Ascending aorta (tissue), 2 donors: Measurements from ENCODE around the gene PTPN23. TPM values are rescaled to one million over a fixed set of nuclear protein-coding genes. Genes with fewer than 3 reads are reported as not detected.

Source experiments
- DNase-seq, 2 donors: peaks; one replicate each; pipeline ENCODE4 v3.0.0-alpha.2; 2019; ENCODE audit warnings: low spot score in 2 of 2
- H3K27ac ChIP-seq, 2 donors: fragments of 200-600 bp; sonication (generic); one replicate each; pipeline ENCODE4 v1.5.1; 2016 to 2017; ENCODE audit warnings: mild to moderate bottlenecking in 1 of 2
- H3K27me3 ChIP-seq: fragments of 200-600 bp; sonication (generic); one replicate; pipeline ENCODE4 v1.5.1; 2017
- H3K36me3 ChIP-seq, 2 donors: fragments of 200-600 bp; sonication (generic); one replicate each; pipeline ENCODE4 v1.5.1; 2016
- H3K4me1 ChIP-seq, 2 donors: fragments of 200-600 bp; sonication (generic); one replicate each; pipeline ENCODE4 v1.5.1; 2016 to 2017; ENCODE audit warnings: mild to moderate bottlenecking in 1 of 2
- H3K4me3 ChIP-seq, 2 donors: fragments of 200-600 bp; sonication (generic); one replicate each; pipeline ENCODE4 v1.5.1; 2016 to 2017; ENCODE audit warnings: mild to moderate bottlenecking in 1 of 2
- H3K9me3 ChIP-seq, 2 donors: fragments of 200-600 bp; sonication (generic); one replicate each; pipeline ENCODE4 v1.5.1; 2016
- CTCF ChIP-seq, 3 experiments: fragments of 200-600 bp in 2 of 3; fragments of 450-650 bp in 1 of 3; sonication (generic) in 2 of 3; IDR thresholded peaks; one replicate each; pipeline ENCODE4 v1.5.1; 2016 to 2019; ENCODE audit warnings: antibody characterized with exemption in 3 of 3, mild to moderate bottlenecking in 1 of 3, moderate library complexity in 1 of 3
- intact Hi-C: fragments of 100-400 bp; cut with DNase I; formaldehyde crosslinking; loops from one replicate; pipeline ENCODE4 v1.15.1; 2023
- total RNA-seq: library from RNA; depleted of rRNA; stranded (reverse); fragments of >200 nt; gene quantifications from one replicate; pipeline ENCODE4 v1.1.0, GENCODE V29; 2016

The PTPN23 gene
- total RNA-seq, 1 donor from 2014 or later: 35.2 TPM

DNA sequence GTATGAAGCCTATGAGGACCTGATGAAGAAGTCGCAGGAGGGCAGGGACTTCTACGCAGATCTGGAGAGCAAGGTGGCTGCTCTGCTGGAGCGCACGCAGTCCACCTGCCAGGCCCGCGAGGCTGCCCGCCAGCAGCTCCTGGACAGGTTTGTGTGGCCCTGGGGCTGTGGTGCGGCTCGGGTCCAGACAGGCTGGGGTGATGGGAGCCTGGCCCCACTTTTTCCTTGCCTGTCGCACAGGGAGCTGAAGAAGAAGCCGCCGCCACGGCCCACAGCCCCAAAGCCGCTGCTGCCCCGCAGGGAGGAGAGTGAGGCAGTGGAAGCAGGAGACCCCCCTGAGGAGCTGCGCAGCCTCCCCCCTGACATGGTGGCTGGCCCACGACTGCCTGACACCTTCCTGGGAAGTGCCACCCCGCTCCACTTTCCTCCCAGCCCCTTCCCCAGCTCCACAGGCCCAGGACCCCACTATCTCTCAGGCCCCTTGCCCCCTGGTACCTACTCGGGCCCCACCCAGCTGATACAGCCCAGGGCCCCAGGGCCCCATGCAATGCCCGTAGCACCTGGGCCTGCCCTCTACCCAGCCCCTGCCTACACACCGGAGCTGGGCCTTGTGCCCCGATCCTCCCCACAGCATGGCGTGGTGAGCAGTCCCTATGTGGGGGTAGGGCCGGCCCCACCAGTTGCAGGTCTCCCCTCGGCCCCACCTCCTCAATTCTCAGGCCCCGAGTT is 29.0 kb downstream of the PTPN23 start:
- H3K27ac ChIP-seq: no peak overlapping the region
- H3K27me3 ChIP-seq: no peaks in the 10 kb centered on the region
- H3K36me3 ChIP-seq: peaks cover 81 to 95% of the 10 kb centered on the region in 2 donors
- TF ChIP-seq CTCF (IDR thresholded peaks at IDR 0.05): no peak
- no peak for DNase-seq
- intact Hi-C loops: no loop called here
- no peaks in the 10 kb centered on the region for H3K9me3 ChIP-seq
- H3K4me1 ChIP-seq: peaks cover 0 to 7% of the 10 kb centered on the region in 2 donors
- no peak overlapping the region for H3K4me3 ChIP-seq

DNA sequence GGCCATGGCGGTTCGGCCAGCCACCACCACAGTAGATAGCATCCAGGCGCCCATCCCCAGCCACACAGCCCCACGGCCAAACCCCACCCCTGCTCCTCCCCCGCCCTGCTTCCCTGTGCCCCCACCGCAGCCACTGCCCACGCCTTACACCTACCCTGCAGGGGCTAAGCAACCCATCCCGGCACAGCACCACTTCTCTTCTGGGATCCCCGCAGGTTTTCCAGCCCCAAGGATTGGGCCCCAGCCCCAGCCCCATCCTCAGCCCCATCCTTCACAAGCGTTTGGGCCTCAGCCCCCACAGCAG is 29.5 kb downstream of the PTPN23 start:
- Histone ChIP-seq H3K4me3 (no peak overlapping the region), H3K36me3 (peaks cover 83 to 100% of the 10 kb centered on the region in 2 donors), H3K27me3 (no peaks in the 10 kb centered on the region), H3K27ac (no peak overlapping the region), H3K4me1 (peaks cover 0 to 2% of the 10 kb centered on the region in 2 donors), H3K9me3 (no peaks in the 10 kb centered on the region)
- TF ChIP-seq CTCF (IDR thresholded peaks at IDR 0.05): no peak
- intact Hi-C loops: no loop called here
- DNase-seq: no peak

DNA sequence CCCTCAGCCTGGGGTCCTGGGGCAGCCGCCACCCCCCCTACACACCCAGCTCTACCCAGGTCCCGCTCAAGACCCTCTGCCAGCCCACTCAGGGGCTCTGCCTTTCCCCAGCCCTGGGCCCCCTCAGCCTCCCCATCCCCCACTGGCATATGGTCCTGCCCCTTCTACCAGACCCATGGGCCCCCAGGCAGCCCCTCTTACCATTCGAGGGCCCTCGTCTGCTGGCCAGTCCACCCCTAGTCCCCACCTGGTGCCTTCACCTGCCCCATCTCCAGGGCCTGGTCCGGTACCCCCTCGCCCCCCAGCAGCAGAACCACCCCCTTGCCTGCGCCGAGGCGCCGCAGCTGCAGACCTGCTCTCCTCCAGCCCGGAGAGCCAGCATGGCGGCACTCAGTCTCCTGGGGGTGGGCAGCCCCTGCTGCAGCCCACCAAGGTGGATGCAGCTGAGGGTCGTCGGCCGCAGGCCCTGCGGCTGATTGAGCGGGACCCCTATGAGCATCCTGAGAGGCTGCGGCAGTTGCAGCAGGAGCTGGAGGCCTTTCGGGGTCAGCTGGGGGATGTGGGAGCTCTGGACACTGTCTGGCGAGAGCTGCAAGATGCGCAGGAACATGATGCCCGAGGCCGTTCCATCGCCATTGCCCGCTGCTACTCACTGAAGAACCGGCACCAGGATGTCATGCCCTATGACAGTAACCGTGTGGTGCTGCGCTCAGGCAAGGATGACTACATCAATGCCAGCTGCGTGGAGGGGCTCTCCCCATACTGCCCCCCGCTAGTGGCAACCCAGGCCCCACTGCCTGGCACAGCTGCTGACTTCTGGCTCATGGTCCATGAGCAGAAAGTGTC is 30.2 kb downstream of the PTPN23 start:
- no peaks in the 10 kb centered on the region for H3K4me1 ChIP-seq
- no peak overlapping the region for H3K4me3 ChIP-seq
- H3K9me3 ChIP-seq: no peaks in the 10 kb centered on the region
- no peak for TF ChIP-seq CTCF (IDR thresholded peaks at IDR 0.05)
- intact Hi-C loops: no loop called here
- no peak for DNase-seq
- no peak overlapping the region for H3K27ac ChIP-seq
- H3K27me3 ChIP-seq: no peaks in the 10 kb centered on the region
- H3K36me3 ChIP-seq: peaks cover 83 to 93% of the 10 kb centered on the region in 2 donors

DNA sequence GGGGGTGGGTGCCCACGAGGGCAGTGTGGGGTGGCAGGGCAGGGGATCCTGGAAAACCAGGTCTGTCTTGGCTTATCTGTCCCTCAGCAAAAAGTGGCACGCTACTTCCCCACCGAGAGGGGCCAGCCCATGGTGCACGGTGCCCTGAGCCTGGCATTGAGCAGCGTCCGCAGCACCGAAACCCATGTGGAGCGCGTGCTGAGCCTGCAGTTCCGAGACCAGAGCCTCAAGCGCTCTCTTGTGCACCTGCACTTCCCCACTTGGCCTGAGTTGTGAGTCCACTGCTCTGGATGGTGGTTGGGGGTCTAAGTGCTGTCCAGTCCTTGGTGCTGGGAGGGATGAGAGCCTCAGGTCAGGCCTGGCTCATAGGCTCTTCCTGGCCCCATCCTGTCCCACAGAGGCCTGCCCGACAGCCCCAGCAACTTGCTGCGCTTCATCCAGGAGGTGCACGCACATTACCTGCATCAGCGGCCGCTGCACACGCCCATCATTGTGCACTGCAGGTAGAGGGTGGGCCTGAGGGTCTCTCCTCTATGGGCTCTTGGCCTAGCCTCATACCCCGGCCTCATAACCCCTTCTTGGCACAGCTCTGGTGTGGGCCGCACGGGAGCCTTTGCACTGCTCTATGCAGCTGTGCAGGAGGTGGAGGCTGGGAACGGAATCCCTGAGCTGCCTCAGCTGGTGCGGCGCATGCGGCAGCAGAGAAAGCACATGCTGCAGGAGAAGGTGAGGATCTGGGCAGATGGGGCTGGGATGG is 31.1 kb downstream of the PTPN23 start:
- no peak overlapping the region for H3K27ac ChIP-seq
- no peak overlapping the region for H3K4me3 ChIP-seq
- H3K36me3 ChIP-seq: peaks cover 77 to 86% of the 10 kb centered on the region in 2 donors
- intact Hi-C loops: no loop called here
- no peak for DNase-seq
- no peaks in the 10 kb centered on the region for H3K4me1 ChIP-seq
- TF ChIP-seq CTCF (IDR thresholded peaks at IDR 0.05): no peak
- H3K9me3 ChIP-seq: no peaks in the 10 kb centered on the region
- H3K27me3 ChIP-seq: no peaks in the 10 kb centered on the region

DNA sequence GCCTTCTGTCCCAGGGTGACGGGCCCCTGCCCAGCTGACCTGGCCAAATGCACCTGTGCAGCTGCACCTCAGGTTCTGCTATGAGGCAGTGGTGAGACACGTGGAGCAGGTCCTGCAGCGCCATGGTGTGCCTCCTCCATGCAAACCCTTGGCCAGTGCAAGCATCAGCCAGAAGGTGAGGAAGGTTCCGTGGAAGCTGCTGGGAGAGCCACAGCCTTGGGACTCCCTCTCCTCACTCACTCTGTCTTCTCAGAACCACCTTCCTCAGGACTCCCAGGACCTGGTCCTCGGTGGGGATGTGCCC is 31.6 kb downstream of the PTPN23 start:
- peaks cover 77 to 86% of the 10 kb centered on the region in 2 donors for H3K36me3 ChIP-seq
- H3K27ac ChIP-seq: no peak overlapping the region
- no peak overlapping the region for H3K4me3 ChIP-seq
- H3K4me1 ChIP-seq: no peaks in the 10 kb centered on the region
- no peaks in the 10 kb centered on the region for H3K9me3 ChIP-seq
- TF ChIP-seq CTCF (IDR thresholded peaks at IDR 0.05): no peak
- intact Hi-C loops: no loop called here
- H3K27me3 ChIP-seq: no peaks in the 10 kb centered on the region
- DNase-seq: no peak
